ENCODE results near the gene DDX46.

- no peak for TF ChIP-seq CTCF (IDR thresholded peaks at IDR 0.05)
- TF ChIP-seq EZH2 (IDR thresholded peaks at IDR 0.05; ENCODE audit: borderline replicate concordance, insufficient read depth, low read depth, low read length, poor library complexity, severe bottlenecking) = no peak
Measured at GRCh38 chr5:134736173-134736812, 22.3 kb upstream of the DDX46 start.
